Measurements from ENCODE around the gene PLCL2. TPM values are rescaled to one million over a fixed set of nuclear protein-coding genes. Genes with fewer than 3 reads are reported as not detected.

The PLCL2 gene
- total and polyA plus RNA-seq, 10 donors: 6.9 to 60.4 (median 41.8) TPM

GRCh38 chr3:16893618-16894200 lies 9.0 kb downstream of the PLCL2 start:
- H3K27ac ChIP-seq: no peak overlapping the region
- TF ChIP-seq POLR2A (IDR thresholded peaks at IDR 0.05): no peak
- TF ChIP-seq POLR2AphosphoS5 (IDR thresholded peaks at IDR 0.05): no peak
- TF ChIP-seq CTCF (IDR thresholded peaks at IDR 0.05 in 8 of 11, conservative IDR thresholded peaks at IDR 0.05 in 3 of 11): no peak
- intact Hi-C loops (cut with DNase I; ENCODE audit: low total_unique reads): no loop called here
- H3K36me3 ChIP-seq: no peaks in the 10 kb centered on the region
- no peaks in the 10 kb centered on the region for H3K9me3 ChIP-seq
- WGBS, 5 donors: 66 to 91% (median 81%) methylated on average over 1 of the region's 1 CpG
- H3K4me1 ChIP-seq: peaks cover 62 to 98% (median 90%) of the 10 kb centered on the region in 6 donors
- no peak overlapping the region for H3K4me3 ChIP-seq
- no peak for DNase-seq
- H3K27me3 ChIP-seq (replicated peaks in 1 of 7): no peaks in the 10 kb centered on the region

- intact Hi-C loops (cut with DNase I; ENCODE audit: low total_unique reads): no loop called here
- no peak for TF ChIP-seq POLR2A (IDR thresholded peaks at IDR 0.05)
- no peak for TF ChIP-seq CTCF (IDR thresholded peaks at IDR 0.05 in 8 of 11, conservative IDR thresholded peaks at IDR 0.05 in 3 of 11)
- TF ChIP-seq POLR2AphosphoS5 (IDR thresholded peaks at IDR 0.05): no peak
- Histone ChIP-seq H3K27ac (peak overlapping the region in 4 of 8 donors; percentile 7 to 55 (median 26)), H3K4me1 (peaks cover 43 to 98% (median 86%) of the 10 kb centered on the region in 6 donors), H3K9me3 (no peaks in the 10 kb centered on the region), H3K36me3 (no peaks in the 10 kb centered on the region), H3K27me3 (replicated peaks in 1 of 7) (no peaks in the 10 kb centered on the region), H3K4me3 (no peak overlapping the region)
- WGBS, 5 donors: 43 to 59% (median 54%) methylated on average over 5 of the region's 5 CpGs
- no peak for DNase-seq
These were observed 11.4 kb downstream of the PLCL2 start for GRCh38 chr3:16896094-16896627.

- 85 to 92% (median 89%) methylated on average over 5 of the region's 5 CpGs for WGBS, 5 donors
- no peak for DNase-seq
- no peak for TF ChIP-seq CTCF (IDR thresholded peaks at IDR 0.05 in 8 of 11, conservative IDR thresholded peaks at IDR 0.05 in 3 of 11)
- TF ChIP-seq POLR2AphosphoS5 (IDR thresholded peaks at IDR 0.05): no peak
- TF ChIP-seq POLR2A (IDR thresholded peaks at IDR 0.05): no peak
- no peaks in the 10 kb centered on the region for H3K27me3 ChIP-seq (replicated peaks in 1 of 7)
- peak overlapping the region in 4 of 8 donors; percentile 7 to 55 (median 40) for H3K27ac ChIP-seq
- peaks cover 39 to 98% (median 86%) of the 10 kb centered on the region in 6 donors for H3K4me1 ChIP-seq
- no peaks in the 10 kb centered on the region for H3K36me3 ChIP-seq
- no peaks in the 10 kb centered on the region for H3K9me3 ChIP-seq
- intact Hi-C loops (cut with DNase I; ENCODE audit: low total_unique reads): no loop called here
- H3K4me3 ChIP-seq: no peak overlapping the region
These were observed 12.1 kb downstream of the PLCL2 start for GRCh38 chr3:16896820-16897219.

- intact Hi-C loops (cut with DNase I; ENCODE audit: low total_unique reads): no loop called here
- Histone ChIP-seq H3K9me3 (no peaks in the 10 kb centered on the region), H3K4me3 (peak overlapping the region in 2 of 8 donors; percentile 13 to 43), H3K27me3 (replicated peaks in 1 of 7) (no peaks in the 10 kb centered on the region), H3K27ac (peak overlapping the region in 4 of 8 donors; percentile 10 to 55 (median 40)), H3K4me1 (peaks cover 36 to 98% (median 84%) of the 10 kb centered on the region in 6 donors), H3K36me3 (no peaks in the 10 kb centered on the region)
- WGBS, 5 donors: 31 to 61% (median 39%) methylated on average over 11 of the region's 11 CpGs
- peak; percentile 83 for DNase-seq
- peak in 2 of 3 donors; percentile 24 to 53 for TF ChIP-seq POLR2AphosphoS5 (IDR thresholded peaks at IDR 0.05)
- no peak for TF ChIP-seq CTCF (IDR thresholded peaks at IDR 0.05 in 8 of 11, conservative IDR thresholded peaks at IDR 0.05 in 3 of 11)
These were observed 12.6 kb downstream of the PLCL2 start for GRCh38 chr3:16897254-16897926.

Data from spleen (tissue), 11 donors.